Spinal cord (tissue), 10 donors: ENCODE data around the gene IRAK3. TPM values are rescaled to one million over a fixed set of nuclear protein-coding genes. Genes with fewer than 3 reads are reported as not detected.
A peak's percentile ranks its signal among the peaks of the same experiment; 100 is the strongest.

Experiments used
- DNase-seq, 6 donors: peaks; one replicate each; pipeline versions ENCODE4 v3.0.0 to v3.0.0-alpha.2; 2013 to 2015; ENCODE audit warnings: low spot score in 6 of 6, low read depth in 4 of 6
- H3K27ac ChIP-seq: one replicate; pipeline ENCODE4 v1.5.1; 2013; ENCODE audit warnings: low read depth, low read length, control low read depth
- H3K27me3 ChIP-seq: one replicate; pipeline ENCODE4 v1.6.1; 2013; ENCODE audit warnings: low read length; ENCODE audit not compliant: control insufficient read depth, insufficient read depth
- H3K36me3 ChIP-seq: one replicate; pipeline ENCODE4 v1.6.1; 2013; ENCODE audit warnings: low read length; ENCODE audit not compliant: control insufficient read depth, insufficient read depth
- H3K4me1 ChIP-seq: one replicate; pipeline ENCODE4 v1.6.1; 2013; ENCODE audit warnings: low read length; ENCODE audit not compliant: control insufficient read depth, insufficient read depth
- H3K4me3 ChIP-seq: one replicate; pipeline ENCODE4 v1.5.1; 2013; ENCODE audit warnings: low read depth, low read length, control low read depth
- H3K9me3 ChIP-seq: one replicate; pipeline ENCODE4 v1.6.1; 2013; ENCODE audit warnings: low read length; ENCODE audit not compliant: control insufficient read depth, insufficient read depth
- WGBS: methylation state at CpG from one replicate; pipeline ENCODE4 v1.1.5; 2013; ENCODE audit warnings: missing lambda C conversion rate; ENCODE audit not compliant: insufficient coverage; 5-methylcytosine and 5-hydroxymethylcytosine counted together
- long read RNA-seq, 4 donors: transcript quantifications; one replicate each; lab custom pipeline, GENCODE V29; 2026
- polyA plus RNA-seq, 2 donors: library from polyadenylated mRNA; unstranded; fragments of 120-200 nt; gene quantifications; one replicate each; pipeline ENCODE4 v1.2.1, GENCODE V29; 2013; ENCODE audit not compliant: insufficient read length in 2 of 2
- total RNA-seq, 2 donors: library from RNA; depleted of rRNA in 1 of 2; stranded (reverse); fragments of 120-200 nt in 1 of 2; fragments of >200 nt in 1 of 2; gene quantifications; one replicate each; pipeline versions ENCODE4 v1.2.3 to v1.2.4, GENCODE V29; 2013 to 2014
- donor health status: healthy.

Gene IRAK3, protein sequence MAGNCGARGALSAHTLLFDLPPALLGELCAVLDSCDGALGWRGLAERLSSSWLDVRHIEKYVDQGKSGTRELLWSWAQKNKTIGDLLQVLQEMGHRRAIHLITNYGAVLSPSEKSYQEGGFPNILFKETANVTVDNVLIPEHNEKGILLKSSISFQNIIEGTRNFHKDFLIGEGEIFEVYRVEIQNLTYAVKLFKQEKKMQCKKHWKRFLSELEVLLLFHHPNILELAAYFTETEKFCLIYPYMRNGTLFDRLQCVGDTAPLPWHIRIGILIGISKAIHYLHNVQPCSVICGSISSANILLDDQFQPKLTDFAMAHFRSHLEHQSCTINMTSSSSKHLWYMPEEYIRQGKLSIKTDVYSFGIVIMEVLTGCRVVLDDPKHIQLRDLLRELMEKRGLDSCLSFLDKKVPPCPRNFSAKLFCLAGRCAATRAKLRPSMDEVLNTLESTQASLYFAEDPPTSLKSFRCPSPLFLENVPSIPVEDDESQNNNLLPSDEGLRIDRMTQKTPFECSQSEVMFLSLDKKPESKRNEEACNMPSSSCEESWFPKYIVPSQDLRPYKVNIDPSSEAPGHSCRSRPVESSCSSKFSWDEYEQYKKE
- total RNA-seq, result 10 to 100 TPM in 1 of 2 donors, 1 to 10 TPM in 1; 5.3 to 11.4 TPM
- polyA plus RNA-seq, result 1 to 10 TPM; 3.1 to 3.2 TPM
- long read RNA-seq, donor 1, result 0 reads
- long read RNA-seq, donor 2, full-length matches to known transcripts, result 1 of 1 reads
- long read RNA-seq, donor 2, partial matches to known transcripts, result 0 of 1 reads
- long read RNA-seq, donor 2, other reads (novel, unspliced or antisense), result 0 of 1 reads
- long read RNA-seq, donor 3, result 0 reads
- long read RNA-seq, donor 4, result 0 reads

DNA sequence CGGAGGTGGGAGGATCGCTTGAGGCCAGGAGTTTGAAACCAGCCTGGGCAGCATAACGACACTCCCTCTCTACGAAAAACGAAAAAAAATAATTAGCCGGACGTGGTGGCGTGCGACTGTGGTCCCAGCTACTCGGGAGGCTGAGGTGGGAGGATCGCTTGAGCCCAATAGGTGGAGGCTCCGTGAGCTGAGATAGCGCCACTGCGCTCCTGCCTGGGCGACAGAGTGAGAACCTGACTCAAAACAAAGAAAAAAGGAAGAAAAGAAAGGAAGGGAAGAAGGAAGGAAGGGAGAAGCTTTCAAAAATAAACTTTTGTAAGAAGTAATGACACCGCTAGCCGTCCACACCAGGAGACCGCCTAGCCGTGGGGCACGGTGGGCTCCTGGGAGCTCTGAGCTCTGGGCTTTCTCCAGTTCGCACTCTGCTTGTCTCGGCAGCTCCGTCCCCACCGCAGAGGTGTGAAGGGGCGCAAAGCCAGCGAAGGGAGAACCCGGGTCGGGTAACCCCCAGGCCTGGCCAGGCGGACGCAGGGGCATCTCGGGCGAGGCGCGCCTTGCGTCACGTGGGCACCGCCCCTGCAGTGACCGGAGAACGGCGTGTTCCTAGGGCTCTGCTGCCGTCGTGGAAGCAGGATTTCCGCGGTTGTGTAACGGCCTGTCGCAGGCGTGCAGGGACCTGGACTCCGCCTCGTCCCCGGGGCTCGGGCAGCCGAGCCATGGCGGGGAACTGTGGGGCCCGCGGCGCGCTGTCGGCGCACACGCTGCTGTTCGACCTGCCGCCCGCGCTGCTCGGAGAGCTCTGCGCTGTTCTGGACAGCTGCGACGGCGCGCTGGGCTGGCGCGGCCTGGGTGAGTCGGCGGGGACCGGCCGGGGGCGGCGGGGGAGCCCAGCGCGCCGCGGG is at the start of gene IRAK3:
TSS of gene IRAK3 (plus strand) at position 631 of the 902 bp plus-strand sequence. CDS start at position 717, 86 bp downstream.
- Histone ChIP-seq H3K4me3 (peak within 1 kb of the TSS; percentile 51), H3K27ac (peak within 1 kb of the TSS; percentile 64), H3K9me3 (no peaks in the 10 kb centered on the region), H3K4me1 (peaks cover 9% of the 10 kb centered on the region), H3K36me3 (no peaks in the 10 kb centered on the region), H3K27me3 (peaks cover 11% of the 10 kb centered on the region)
- 18% methylated on average over 82 of the region's 82 CpGs for whole genome bisulfite sequencing
- peak in 2 of 6 donors; percentile 58 to 59 for DNase-seq

DNA sequence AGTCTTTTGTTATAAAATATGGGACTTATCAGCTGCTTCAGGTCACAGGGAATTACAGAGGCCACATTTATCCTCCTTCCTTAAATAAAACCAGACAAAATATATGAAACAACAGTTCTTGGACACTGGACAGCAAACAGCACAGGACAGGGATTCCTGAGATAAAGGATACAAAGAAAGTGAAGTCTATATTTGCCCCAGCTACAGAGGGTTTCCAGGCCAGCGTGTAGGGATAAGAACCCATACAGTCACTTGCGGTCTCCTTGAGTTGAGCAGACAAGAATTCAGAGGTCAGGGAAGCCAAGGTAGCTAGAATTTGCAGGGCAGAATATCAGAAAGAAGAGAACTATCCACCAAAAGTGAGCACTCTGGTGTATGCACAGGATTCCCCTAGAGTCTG is 49.7 kb upstream of the IRAK3 start:
- peaks cover 2% of the 10 kb centered on the region for H3K36me3 ChIP-seq
- H3K27me3 ChIP-seq, result no peaks in the 10 kb centered on the region
- 100% methylated on average over 2 of the region's 2 CpGs for WGBS
- peaks cover 9% of the 10 kb centered on the region for H3K9me3 ChIP-seq
- H3K27ac ChIP-seq, result no peak overlapping the region
- H3K4me3 ChIP-seq, result no peak overlapping the region
- DNase-seq, result no peak
- H3K4me1 ChIP-seq, result no peaks in the 10 kb centered on the region

DNA sequence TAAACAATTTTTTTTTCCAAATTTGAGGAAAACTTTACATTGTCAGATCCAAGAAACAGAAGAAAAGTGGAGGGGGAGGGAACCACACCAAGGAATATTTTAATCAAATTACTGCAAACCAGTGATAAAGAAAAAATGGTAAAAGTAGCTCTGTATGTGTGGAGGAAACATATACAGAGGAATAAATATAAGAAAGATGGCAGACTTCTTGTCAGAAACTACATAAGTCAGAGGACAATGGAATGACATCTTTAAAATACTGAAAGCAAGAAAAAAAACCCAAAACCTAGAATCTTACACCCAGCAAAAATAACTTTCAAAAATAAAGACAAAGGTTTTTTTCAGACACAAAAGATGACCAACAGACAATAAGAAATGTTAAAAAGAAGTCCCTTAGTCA is 48.3 kb upstream of the IRAK3 start:
- no peaks in the 10 kb centered on the region for H3K27me3 ChIP-seq
- DNase-seq, result no peak
- peaks cover 2% of the 10 kb centered on the region for H3K36me3 ChIP-seq
- no peak overlapping the region for H3K27ac ChIP-seq
- H3K4me3 ChIP-seq, result no peak overlapping the region
- no peaks in the 10 kb centered on the region for H3K4me1 ChIP-seq
- peaks cover 9% of the 10 kb centered on the region for H3K9me3 ChIP-seq

DNA sequence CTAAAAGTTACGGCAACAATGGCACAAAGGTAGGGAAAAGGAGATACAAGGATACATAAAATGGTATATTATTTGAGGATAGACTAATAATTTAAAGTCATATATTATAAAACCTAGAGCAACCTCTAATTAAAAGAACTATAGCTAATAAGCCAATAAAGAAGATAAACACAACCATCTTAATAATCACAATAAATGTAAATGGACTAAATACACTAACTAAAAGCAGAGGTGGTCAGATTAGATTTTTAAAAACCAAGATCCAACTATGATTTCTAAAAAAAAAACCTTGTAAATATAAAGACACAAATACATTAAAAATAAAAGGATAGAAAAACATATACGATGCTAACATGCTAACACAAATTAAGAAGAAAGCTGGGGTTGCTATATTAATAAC is 47.7 kb upstream of the IRAK3 start:
- H3K9me3 ChIP-seq, result peaks cover 9% of the 10 kb centered on the region
- no peak overlapping the region for H3K27ac ChIP-seq
- H3K36me3 ChIP-seq, result peaks cover 2% of the 10 kb centered on the region
- no CpG with 5 or more reads among the region's 2 CpGs for WGBS
- DNase-seq, result no peak
- no peak overlapping the region for H3K4me3 ChIP-seq
- no peaks in the 10 kb centered on the region for H3K4me1 ChIP-seq
- H3K27me3 ChIP-seq, result no peaks in the 10 kb centered on the region

DNA sequence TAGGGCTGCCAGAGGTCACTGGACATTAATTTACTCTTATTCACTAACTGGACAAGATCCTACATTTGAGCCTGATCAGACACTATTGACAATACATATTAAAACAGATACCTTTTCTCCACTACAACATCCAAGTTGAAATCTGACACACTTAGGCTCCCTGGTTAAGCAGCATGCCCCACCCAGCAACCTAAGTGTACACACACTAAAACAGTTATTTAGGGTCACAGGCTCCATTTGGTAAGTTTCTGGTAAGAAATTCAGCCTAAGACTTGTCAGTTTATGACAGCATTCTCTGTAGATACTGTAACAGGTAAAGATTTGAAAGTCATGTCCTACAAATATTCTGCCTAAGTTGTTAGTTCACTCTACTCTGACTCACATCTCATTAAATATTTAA is 46.2 kb upstream of the IRAK3 start:
- H3K9me3 ChIP-seq, result peaks cover 9% of the 10 kb centered on the region
- H3K36me3 ChIP-seq, result no peaks in the 10 kb centered on the region
- no peak overlapping the region for H3K4me3 ChIP-seq
- H3K27me3 ChIP-seq, result no peaks in the 10 kb centered on the region
- DNase-seq, result no peak
- no peak overlapping the region for H3K27ac ChIP-seq
- H3K4me1 ChIP-seq, result no peaks in the 10 kb centered on the region

DNA sequence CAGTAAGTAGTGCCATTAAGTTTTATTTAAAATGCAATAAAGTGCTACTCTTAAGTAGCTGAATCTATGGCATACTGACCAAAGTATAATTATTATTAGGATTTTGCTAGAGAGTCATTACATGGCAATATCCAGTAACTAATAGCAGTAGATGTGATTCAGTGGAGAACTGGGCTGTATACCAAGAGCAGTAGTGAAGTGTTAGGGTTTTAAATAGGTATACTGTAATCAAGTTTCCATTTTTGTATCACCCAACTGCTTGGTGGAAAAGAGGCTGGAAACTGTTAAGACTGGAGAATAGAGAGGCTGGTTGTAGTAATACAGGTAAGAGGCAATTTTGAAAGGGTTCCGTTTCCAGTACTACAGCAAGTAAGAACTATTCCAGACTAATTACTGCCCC is 45.1 kb upstream of the IRAK3 start:
- Histone ChIP-seq H3K4me3 (no peak overlapping the region), H3K27ac (no peak overlapping the region), H3K9me3 (peaks cover 9% of the 10 kb centered on the region), H3K36me3 (no peaks in the 10 kb centered on the region), H3K27me3 (no peaks in the 10 kb centered on the region), H3K4me1 (no peaks in the 10 kb centered on the region)
- no peak for DNase-seq
- no CpG with 5 or more reads among the region's 1 CpG for WGBS

DNA sequence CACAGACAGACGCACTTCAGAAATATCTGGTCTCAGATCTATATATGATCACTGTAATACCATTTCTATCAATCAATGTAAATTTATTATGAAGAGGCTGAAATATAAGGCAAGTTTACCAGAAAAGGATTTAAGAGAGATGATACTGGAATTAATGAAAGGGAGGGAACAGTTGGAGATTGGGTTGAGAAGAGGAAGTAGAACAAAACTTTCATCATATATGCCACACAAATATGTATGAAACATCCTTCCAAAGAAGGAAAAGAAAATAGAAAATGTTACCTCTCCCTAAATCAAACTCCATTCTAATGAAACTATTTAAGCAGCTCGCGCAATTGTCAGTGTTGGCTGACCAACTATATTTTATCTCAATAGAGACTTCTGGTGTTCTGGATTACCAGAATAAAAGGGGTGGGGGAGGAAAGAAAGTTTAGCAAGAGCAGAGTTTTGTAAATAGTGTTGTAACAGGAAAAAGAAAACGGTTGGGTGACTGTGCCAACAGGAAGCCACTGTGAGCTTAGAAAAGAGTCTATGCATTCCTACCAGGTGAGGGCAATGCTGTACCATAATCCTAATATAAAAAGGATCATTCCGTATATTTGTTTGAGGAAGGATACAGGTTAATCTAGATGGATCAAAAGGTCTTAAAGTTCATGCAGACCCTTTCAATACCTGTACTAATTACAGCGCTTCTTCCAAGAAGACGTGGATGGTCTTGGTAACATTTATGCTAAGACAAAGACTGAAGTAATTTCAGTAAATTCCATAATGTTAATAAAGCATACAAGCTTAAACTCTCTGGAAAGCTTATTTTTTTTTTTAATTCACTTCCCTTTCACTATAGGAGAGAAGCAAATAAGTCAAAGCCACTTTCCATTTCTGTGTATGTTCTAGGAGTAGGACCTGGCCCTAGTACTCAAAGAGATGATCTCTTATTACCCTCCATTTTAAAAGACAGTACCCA is 43.9 kb upstream of the IRAK3 start:
- Histone ChIP-seq H3K27ac (no peak overlapping the region), H3K9me3 (peaks cover 9% of the 10 kb centered on the region), H3K27me3 (no peaks in the 10 kb centered on the region), H3K4me3 (no peak overlapping the region), H3K36me3 (peaks cover under 1% of the 10 kb centered on the region), H3K4me1 (no peaks in the 10 kb centered on the region)
- DNase-seq, result peak in 4 of 6 donors; percentile 15 to 83 (median 42)
- WGBS, result no CpG with 5 or more reads among the region's 7 CpGs

DNA sequence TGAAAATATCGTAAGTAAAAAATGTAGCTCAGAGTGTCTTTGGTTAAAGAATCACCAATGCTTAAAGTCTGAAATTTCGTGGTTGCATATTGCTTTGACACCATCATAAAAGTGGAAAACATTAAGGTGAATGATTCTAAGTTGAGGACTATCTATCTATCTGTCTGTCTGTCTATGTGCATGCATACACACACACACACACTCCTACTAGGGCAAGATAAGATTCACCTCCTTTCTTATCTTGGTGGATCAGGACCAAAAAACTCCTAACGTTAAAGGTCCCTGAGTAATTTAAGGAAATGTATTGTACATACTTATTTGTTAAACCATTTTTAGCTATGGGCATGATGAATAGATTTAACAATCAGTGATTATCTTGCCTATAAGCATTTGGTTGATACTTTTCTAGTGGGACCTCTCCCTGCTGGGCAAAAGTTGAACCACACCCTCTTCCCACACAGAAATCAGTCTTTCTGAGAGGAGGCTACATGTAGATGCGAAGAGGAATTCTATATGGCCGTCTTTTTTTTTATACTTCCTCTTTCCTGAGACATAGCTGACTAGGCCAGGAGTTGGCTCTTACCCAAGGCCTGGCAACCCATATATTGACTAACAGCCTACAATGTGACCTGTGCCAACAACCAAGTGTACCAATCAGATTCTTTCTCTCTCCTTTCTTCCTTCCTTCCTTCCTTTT is 39.2 kb upstream of the IRAK3 start:
- DNase-seq, result no peak
- H3K4me1 ChIP-seq, result no peaks in the 10 kb centered on the region
- no peaks in the 10 kb centered on the region for H3K27me3 ChIP-seq
- H3K27ac ChIP-seq, result no peak overlapping the region
- H3K9me3 ChIP-seq, result no peaks in the 10 kb centered on the region
- WGBS, result 80% methylated on average over 1 of the region's 5 CpGs
- H3K36me3 ChIP-seq, result peaks cover 9% of the 10 kb centered on the region
- no peak overlapping the region for H3K4me3 ChIP-seq
